Measurements from ENCODE around the gene SUFU. TPM values are rescaled to one million over a fixed set of nuclear protein-coding genes. Genes with fewer than 3 reads are reported as not detected.
A peak's percentile ranks its signal among the peaks of the same experiment; 100 is the strongest.

Gene SUFU
- total RNA-seq, 1 donor from 2014 or later = 9.9 TPM

DNA sequence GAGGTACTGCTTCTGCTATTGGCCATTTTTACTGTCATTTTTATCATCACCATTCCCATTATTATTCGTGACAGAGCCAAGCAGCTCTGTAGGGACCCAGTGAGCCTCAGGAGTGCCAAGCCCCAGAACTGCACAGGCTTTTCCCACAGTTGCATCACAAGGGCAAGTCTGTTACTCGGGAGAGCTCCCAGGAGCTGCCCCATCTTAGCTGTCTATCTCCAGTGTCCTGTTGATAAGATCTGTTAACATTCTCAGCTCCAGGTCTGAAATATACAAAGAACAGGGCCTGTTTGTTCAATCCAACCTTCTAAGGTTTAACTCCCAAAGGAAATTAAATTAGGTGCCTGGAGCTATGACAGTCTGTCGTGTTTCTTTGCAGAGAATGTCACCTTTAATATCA lies 120.3 kb downstream of the SUFU start:
- no peak overlapping the region for H3K4me3 Mint-ChIP-seq
- H3K36me3 Mint-ChIP-seq (ENCODE audit: low read depth) = no peaks in the 10 kb centered on the region
- H3K27ac Mint-ChIP-seq = no peak overlapping the region
- H3K9me3 Mint-ChIP-seq = no peaks in the 10 kb centered on the region
- intact Hi-C loops (cut with micrococcal nuclease) = no loop called here
- H3K4me1 Mint-ChIP-seq = no peaks in the 10 kb centered on the region
- DNase-seq = no peak
- no peaks in the 10 kb centered on the region for H3K27me3 Mint-ChIP-seq

DNA sequence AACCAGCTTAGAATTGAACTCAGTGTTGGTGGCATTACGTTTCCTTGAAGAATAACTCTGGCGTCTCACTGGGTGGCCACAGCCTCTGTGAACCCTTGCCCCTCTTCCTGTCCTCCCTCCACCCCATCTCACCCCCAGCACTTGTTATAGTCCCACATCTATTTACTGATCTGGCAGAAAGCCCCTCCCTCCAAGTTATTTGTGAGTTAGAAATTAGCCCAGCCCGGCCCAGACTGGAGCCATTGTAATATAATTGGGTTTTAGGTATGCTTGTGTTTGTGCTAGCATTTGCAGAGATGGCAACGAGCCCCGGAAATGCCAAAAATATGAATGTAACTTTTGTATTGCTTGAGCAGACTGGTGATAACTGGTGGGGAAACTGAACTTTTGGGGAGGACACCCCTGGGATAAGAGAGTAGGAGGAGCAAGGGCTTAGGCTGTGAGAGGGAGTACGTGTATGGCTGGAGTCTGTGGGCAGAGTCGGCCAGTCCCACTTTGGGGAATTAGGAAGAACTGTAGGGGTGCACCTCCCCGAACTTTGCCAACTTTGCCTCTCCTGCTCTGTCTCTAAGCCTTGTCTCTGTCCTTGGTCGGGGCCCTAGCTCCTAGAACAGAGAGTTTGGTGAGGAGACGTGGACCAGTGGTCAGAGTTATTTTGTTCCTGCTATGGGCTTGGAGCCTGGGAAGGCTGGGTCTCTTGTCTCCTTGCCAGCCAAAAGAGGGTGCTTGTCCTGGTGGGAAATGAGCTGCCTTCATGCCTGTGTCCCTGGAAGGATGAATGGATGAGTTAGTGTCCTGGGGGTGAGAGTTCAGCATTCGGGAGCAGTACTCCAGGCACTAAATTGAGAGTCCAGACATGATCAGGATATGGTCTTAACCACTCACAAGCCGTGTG lies 121.2 kb downstream of the SUFU start:
- Mint-ChIP-seq H3K4me3 (no peak overlapping the region), H3K9me3 (no peaks in the 10 kb centered on the region), H3K4me1 (no peaks in the 10 kb centered on the region), H3K27me3 (no peaks in the 10 kb centered on the region), H3K27ac (no peak overlapping the region), H3K36me3 (ENCODE audit: low read depth) (no peaks in the 10 kb centered on the region)
- no peak for DNase-seq
- intact Hi-C loops (cut with micrococcal nuclease) = no loop called here

DNA sequence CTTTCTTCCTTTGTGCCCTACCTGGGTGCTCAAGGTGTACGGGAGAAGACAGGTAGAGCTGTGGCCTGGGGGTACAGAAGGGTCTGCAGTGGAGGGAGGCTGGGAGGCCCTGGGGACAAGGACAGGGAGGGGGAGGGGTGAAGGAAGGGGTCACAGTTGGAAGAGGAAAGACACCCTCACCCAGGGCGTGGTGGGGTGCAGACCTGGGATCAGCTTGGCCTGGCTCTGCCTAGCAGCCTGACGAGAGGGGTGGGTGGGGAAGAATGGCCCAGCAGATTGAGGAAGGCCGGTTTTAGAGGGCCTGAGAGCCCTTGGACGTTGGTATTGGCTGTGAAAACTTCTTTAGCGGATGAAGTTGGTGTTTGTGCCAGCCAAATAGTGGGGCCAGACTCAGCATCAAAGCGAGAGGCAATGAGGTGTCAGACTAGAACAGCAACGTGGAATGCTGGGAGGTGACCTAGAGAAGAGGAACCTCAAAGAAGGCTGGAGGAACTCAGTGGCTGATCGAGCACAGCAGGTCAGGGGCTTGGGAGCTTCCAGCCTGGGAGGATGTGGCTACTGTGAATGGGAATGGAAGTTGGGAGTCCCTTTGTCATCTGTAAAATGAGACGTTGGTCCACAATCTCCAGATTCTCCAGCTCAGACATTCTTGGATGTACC lies 122.4 kb downstream of the SUFU start:
- H3K36me3 Mint-ChIP-seq (ENCODE audit: low read depth) = no peaks in the 10 kb centered on the region
- H3K27ac Mint-ChIP-seq = no peak overlapping the region
- H3K4me3 Mint-ChIP-seq = no peak overlapping the region
- H3K4me1 Mint-ChIP-seq = peaks cover 2% of the 10 kb centered on the region
- no peak for DNase-seq
- intact Hi-C loops (cut with micrococcal nuclease) = no loop called here
- no peaks in the 10 kb centered on the region for H3K27me3 Mint-ChIP-seq
- H3K9me3 Mint-ChIP-seq = no peaks in the 10 kb centered on the region

DNA sequence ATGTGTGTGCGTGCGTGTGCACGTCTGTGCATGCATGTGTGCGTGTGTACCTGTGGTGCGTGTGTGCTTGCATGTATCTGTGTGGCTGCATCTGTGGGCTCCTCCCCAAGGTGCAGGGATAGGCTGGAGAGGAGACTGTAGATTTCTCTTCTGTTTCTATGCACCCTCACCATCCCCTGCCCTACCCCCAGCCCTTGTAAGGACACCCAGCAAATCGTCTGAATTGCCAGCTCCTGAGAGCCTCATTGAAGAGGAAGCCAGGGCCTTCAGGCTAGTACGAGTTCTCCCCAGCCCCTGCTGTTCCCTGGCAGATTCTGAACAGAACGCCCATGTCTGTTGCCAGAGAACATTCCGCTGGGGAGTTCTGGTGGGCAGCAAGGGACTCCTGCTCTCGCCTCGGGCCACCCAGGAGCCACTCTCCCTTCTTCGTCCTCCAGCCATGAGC lies 123.5 kb downstream of the SUFU start:
- Mint-ChIP-seq H3K36me3 (ENCODE audit: low read depth) (no peaks in the 10 kb centered on the region), H3K4me1 (peaks cover 7% of the 10 kb centered on the region), H3K9me3 (no peaks in the 10 kb centered on the region), H3K27ac (no peak overlapping the region), H3K4me3 (no peak overlapping the region), H3K27me3 (no peaks in the 10 kb centered on the region)
- intact Hi-C loops (cut with micrococcal nuclease) = no loop called here
- DNase-seq = no peak

DNA sequence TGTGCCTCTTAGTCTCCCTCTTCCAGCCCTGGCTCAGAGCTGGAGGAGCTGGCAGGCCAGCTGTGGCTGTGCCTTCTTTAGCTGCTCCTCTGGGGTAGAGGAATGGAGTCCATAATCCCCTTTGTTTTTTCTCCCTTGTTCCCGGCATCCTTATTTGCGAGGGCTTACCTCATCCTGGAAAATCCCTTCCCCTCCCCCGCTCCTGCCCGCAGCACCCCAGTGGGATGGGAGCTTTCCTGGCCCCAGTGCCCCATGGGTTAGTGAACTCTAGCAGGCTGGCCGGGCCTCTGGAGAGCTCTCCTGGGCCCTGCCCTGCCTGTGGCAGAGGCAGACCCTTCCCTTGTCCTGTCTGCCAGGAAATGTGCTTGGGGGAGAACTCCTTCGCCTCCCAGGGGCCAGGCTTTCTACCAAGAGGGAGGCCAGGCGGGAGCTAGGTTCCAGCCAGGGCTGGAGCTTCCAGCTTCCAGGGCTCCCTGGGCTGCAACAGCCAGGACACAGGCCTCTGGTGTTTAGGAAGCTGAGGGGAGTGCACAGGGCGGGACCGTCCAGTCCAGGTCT lies 124.0 kb downstream of the SUFU start:
- no peaks in the 10 kb centered on the region for H3K9me3 Mint-ChIP-seq
- H3K4me1 Mint-ChIP-seq = peaks cover 12% of the 10 kb centered on the region
- intact Hi-C loops (cut with micrococcal nuclease) = no loop called here
- DNase-seq = no peak
- H3K27ac Mint-ChIP-seq = peak overlapping the region; percentile 35
- H3K27me3 Mint-ChIP-seq = no peaks in the 10 kb centered on the region
- H3K36me3 Mint-ChIP-seq (ENCODE audit: low read depth) = no peaks in the 10 kb centered on the region
- H3K4me3 Mint-ChIP-seq = no peak overlapping the region

DNA sequence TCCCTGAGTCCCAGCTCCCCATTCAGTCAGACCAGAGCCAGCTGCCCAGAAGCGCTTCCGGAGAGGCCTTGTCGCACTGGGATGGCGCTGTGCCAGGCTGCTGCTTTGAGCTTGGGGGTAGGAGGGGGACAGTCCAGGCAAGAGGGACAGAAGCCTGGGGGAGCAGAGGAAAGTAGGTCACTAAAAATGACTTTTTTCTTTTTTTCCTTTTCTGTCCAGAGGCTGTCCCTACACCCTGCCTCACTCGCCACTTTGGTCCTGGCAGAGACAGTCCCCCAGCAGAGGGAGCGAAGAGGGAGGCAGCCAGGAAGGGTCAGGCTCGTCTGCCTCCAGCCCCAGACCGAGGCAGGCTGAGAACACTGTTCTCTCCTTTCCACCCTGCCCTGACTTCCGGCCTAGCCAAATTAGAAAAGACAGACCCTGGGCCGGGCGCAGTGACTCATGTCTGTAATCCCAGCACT lies 124.7 kb downstream of the SUFU start:
- H3K9me3 Mint-ChIP-seq = no peaks in the 10 kb centered on the region
- peaks cover 18% of the 10 kb centered on the region for H3K4me1 Mint-ChIP-seq
- no peaks in the 10 kb centered on the region for H3K36me3 Mint-ChIP-seq (ENCODE audit: low read depth)

DNA sequence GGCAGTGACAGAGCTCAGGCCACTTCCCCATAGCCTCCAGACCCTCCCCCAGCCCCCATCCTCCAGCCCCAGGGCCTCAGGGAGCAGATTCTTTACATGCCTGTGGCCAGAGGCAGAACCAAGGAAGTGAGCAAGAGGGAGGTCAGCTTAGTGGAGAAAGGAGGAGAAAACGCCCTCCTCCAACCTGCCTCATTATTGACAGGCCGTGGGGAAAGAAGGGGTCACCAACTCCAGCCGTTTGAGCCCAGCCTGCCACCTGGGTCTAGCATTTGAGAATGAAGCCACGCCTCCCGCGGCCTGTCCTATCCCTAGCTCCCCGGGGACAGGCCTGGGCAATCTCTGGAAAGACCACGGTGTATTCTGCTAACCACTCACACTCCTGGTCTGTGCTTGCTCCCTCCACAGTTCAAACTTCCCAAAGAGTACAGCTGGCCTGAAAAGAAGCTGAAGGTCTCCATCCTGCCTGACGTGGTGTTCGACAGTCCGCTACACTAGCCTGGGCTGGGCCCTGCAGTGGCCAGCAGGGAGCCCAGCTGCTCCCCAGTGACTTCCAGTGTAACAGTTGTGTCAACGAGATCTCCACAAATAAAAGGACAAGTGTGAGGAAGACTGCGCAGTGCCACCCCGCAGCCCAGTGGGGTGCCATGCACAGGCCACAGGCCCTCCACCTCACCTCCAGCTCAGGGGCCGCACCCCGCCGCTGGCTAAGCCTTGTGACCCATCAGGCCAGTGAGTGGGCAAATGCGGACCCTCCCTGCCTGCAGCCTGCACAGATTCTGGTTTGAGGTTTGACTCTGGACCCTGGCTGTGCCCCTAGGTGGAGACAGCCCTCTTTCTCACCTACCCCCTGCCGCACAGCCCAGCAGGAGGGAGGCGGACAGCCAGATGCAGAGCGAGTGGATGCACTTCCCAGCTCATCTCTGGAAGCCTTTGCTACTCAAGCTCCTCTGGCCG lies 126.2 kb downstream of the SUFU start:
- intact Hi-C loops (cut with micrococcal nuclease) = no loop called here
- Mint-ChIP-seq H3K27me3 (no peaks in the 10 kb centered on the region), H3K9me3 (no peaks in the 10 kb centered on the region), H3K36me3 (ENCODE audit: low read depth) (no peaks in the 10 kb centered on the region), H3K4me3 (no peak overlapping the region), H3K4me1 (peaks cover 29% of the 10 kb centered on the region), H3K27ac (no peak overlapping the region)
- DNase-seq = no peak

More for the DNA sequence above, 124.7 kb downstream of the SUFU start:
- H3K27ac Mint-ChIP-seq = no peak overlapping the region
- DNase-seq = no peak
- no peak overlapping the region for H3K4me3 Mint-ChIP-seq
- no peaks in the 10 kb centered on the region for H3K27me3 Mint-ChIP-seq
- intact Hi-C loops (cut with micrococcal nuclease) = no loop called here

DNA sequence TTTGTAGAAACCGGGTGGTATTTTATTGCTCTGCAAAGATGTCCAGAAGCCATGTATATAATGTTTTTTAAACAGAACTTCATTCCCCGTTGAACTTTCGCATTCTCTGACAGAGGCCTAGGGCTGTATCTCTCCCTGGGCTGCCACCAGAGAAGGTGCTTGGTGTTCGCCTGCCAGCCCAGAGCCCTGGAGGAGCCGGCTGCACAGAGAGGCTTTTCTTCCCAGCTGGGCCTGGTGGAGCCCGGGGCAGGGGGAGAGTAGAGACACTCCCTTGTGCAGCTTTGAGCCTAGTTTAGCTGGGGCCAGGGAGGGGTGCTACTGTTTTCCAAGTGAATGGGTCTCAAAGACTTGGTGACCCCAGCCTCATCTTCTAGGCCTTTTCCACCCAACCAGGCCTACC lies 126.9 kb downstream of the SUFU start:
- Mint-ChIP-seq H3K27ac (no peak overlapping the region), H3K4me3 (no peak overlapping the region), H3K27me3 (no peaks in the 10 kb centered on the region), H3K4me1 (peaks cover 36% of the 10 kb centered on the region), H3K36me3 (ENCODE audit: low read depth) (no peaks in the 10 kb centered on the region), H3K9me3 (no peaks in the 10 kb centered on the region)
- intact Hi-C loops (cut with micrococcal nuclease) = no loop called here
- no peak for DNase-seq

DNA sequence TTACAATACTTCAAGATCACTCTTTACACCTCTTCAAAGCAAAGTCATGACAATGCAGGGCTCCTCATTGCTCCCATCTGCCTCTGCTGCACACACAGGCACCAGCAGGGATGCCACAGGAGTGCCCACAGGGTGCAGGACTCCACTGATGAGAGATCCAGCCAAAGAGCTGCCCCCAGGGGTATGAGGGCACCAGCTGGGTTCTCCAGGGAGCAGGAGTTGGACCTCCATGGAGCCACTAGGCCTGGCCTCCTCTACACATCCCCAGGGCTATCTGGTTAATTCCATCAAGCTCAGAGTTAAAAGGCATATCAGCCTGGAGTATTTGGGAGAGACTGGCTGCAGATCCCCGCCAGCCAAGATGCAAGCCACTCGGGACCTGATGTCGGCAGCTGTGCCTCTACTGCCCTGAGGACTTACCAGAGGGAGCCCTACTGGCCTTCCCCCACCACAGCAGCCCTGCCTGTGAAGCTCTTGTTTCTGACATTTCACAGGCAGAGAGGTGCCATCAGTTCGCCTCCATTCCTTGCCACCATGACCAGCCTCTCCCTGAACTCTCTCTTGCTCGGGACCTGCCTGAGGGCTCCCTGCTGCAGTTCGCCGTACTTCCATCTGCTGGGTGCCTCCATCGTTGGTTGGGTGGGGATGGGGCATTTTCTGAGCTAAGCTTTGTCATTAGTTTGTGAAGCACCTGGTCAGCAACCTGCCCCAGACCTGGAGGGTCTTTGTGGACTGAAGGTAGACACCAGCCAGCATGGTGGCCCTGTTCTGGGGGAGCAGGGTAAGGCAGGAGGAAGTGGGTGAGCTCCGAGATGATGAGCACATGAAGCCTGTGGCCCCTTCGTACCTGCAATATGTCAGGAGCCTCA lies 128.0 kb downstream of the SUFU start:
- Mint-ChIP-seq H3K9me3 (no peaks in the 10 kb centered on the region), H3K27ac (peak overlapping the region; percentile 87), H3K36me3 (ENCODE audit: low read depth) (no peaks in the 10 kb centered on the region), H3K4me1 (peaks cover 39% of the 10 kb centered on the region), H3K4me3 (no peak overlapping the region), H3K27me3 (no peaks in the 10 kb centered on the region)
- DNase-seq = no peak
- intact Hi-C loops (cut with micrococcal nuclease) = no loop called here

DNA sequence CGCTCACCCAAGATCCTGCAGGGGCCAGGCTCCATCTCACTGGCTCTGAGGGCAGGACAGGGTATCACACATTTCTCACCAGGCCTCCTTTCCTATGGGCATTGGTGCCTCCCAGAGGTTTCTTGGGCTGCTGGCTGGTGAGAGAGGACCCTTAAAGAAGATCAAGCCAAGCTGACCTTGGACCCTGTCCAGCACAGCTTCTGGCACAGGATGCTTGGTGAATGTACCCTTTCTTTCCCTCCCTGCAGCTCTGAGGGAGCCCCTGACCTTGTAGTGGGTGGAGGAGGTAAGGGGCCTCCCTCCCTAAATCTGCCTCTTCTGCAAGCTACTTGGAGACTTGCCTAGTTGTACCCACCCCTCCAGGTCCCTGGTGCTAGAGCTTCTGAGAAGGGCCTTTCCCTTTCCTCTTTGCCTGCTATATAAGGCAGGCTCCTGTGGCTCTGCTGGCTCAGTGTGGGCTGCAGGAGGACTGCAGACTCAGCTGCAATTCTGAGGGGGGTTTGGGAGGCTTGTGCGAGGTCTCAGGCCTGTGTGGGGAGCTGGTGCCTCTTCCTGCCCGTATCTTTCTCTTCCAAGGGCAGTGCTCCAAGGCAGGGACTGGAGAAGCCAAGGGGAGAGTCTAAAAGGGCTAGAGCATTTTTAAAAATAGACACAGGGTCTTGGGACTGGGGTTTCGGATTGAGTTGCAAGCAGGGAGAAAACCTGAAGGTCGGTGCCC lies 128.8 kb downstream of the SUFU start:
- peaks cover 42% of the 10 kb centered on the region for H3K4me1 Mint-ChIP-seq
- peak overlapping the region; percentile 65 for H3K4me3 Mint-ChIP-seq
- no peaks in the 10 kb centered on the region for H3K36me3 Mint-ChIP-seq (ENCODE audit: low read depth)

DNA sequence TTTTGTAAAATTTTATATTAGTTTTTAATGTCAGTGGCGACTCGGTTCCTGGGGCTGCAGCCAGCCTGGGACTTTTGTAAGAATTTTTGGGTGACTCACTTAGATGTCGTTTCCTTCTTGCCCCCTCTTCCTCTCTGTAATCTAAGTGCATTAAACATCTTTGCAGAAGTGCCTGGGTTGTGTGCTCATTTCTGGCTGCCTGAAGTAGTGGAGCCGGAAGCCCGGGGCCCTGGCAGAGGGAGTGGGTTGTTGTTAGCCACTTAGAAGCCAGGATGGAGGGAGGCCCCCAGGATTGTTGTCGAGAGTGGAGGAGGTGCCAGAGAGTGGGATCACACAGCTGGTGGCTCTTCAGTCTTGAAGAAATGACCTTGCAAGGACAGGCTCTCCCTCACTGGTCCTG lies 129.5 kb downstream of the SUFU start:
- Mint-ChIP-seq H3K27me3 (no peaks in the 10 kb centered on the region), H3K9me3 (no peaks in the 10 kb centered on the region), H3K36me3 (ENCODE audit: low read depth) (no peaks in the 10 kb centered on the region), H3K4me3 (peak overlapping the region; percentile 65), H3K27ac (peak overlapping the region; percentile 87), H3K4me1 (peaks cover 42% of the 10 kb centered on the region)
- intact Hi-C loops (cut with micrococcal nuclease) = no loop called here
- peak; percentile 74 for DNase-seq

More for the DNA sequence above, 128.8 kb downstream of the SUFU start:
- H3K27ac Mint-ChIP-seq = peak overlapping the region; percentile 87
- no peaks in the 10 kb centered on the region for H3K27me3 Mint-ChIP-seq
- DNase-seq = peak; percentile 66
- no peaks in the 10 kb centered on the region for H3K9me3 Mint-ChIP-seq
- intact Hi-C loops (cut with micrococcal nuclease) = no loop called here

DNA sequence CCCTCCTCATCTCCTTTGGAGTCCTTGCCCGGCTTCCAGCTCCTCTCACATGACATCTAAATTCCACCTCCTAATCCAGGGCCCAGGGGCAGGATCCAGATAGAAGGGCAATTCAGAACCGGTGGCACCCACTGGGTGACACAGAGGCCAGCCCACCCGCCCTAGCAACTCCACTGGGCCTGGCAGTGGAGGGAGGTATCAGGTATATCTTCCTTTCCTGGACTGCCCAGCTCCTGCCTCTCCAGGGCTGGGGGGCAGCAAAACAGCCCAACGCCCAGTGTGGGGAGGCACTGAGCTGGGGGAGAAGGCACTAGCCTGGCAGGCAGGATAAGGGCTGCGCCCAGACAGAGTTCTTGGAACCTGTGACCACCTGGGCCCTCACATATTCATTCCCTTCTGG lies 130.1 kb downstream of the SUFU start:
- no peak for DNase-seq
- no peaks in the 10 kb centered on the region for H3K9me3 Mint-ChIP-seq
- no peaks in the 10 kb centered on the region for H3K36me3 Mint-ChIP-seq (ENCODE audit: low read depth)
- intact Hi-C loops (cut with micrococcal nuclease) = no loop called here
- no peaks in the 10 kb centered on the region for H3K27me3 Mint-ChIP-seq
- H3K27ac Mint-ChIP-seq = peak overlapping the region; percentile 87
- peak overlapping the region; percentile 65 for H3K4me3 Mint-ChIP-seq
- peaks cover 43% of the 10 kb centered on the region for H3K4me1 Mint-ChIP-seq
